B cell (primary cell): ENCODE results near the gene STRA8.

Source experiments
- EZH2 ChIP-seq: IDR thresholded peaks from 2 replicates; pipeline ENCODE4 v1.6.1; 2012; ENCODE audit warnings: borderline replicate concordance, low read depth, mild to moderate bottlenecking, moderate library complexity, low read length; ENCODE audit not compliant: insufficient read depth, poor library complexity, severe bottlenecking
- TF ChIP-seq, protein P1 (sequence below): fragments of 200-600 bp; IDR thresholded peaks from one replicate; pipeline ENCODE4 v1.8.0; 2022; ENCODE audit warnings: antibody characterized with exemption, mild to moderate bottlenecking

DNA sequence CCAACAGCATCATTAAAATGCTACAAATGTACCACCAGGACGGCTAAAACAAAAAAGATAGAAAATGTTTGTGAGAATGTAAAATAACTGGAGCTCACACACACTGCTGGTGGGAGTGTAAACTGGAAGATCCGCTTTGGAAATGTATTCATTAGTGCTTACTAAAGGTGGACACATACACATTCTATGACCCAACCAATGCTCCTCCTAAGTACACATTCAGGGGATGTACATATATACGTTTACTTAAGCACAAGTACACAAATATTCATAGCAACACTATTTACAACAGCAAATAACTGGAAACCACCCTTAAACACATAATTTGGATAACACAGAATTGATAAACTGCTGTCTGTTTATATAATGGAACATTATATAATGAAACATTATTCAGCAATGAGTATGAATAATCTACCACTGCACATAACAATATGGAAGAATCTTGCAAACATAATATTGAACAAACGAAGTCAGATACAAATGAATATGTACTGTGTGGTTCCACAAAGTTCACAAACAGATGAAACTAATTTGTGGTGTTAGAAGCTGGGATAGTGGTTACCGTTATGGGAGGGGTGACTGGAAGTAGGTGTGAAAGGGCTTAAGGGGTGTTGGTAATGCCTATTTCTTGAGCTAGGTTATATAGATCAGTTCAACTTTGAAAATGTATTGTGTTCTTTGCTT is 52.1 kb downstream of the STRA8 start:
- TF ChIP-seq, protein P1, sequence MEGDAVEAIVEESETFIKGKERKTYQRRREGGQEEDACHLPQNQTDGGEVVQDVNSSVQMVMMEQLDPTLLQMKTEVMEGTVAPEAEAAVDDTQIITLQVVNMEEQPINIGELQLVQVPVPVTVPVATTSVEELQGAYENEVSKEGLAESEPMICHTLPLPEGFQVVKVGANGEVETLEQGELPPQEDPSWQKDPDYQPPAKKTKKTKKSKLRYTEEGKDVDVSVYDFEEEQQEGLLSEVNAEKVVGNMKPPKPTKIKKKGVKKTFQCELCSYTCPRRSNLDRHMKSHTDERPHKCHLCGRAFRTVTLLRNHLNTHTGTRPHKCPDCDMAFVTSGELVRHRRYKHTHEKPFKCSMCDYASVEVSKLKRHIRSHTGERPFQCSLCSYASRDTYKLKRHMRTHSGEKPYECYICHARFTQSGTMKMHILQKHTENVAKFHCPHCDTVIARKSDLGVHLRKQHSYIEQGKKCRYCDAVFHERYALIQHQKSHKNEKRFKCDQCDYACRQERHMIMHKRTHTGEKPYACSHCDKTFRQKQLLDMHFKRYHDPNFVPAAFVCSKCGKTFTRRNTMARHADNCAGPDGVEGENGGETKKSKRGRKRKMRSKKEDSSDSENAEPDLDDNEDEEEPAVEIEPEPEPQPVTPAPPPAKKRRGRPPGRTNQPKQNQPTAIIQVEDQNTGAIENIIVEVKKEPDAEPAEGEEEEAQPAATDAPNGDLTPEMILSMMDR: no peak
- no peak for TF ChIP-seq EZH2
